Measurements from ENCODE around the gene GCGR.

The GCGR gene

GRCh38 chr17:81832608-81833159 lies 28.7 kb downstream of the GCGR start:
- in situ Hi-C loops (cut with MboI; ENCODE audit: low pct_unique_long_range_greater_than_20kb, low sequenced_read_pairs, unreplicated experiment): no loop called here
- peak; percentile 66 for DNase-seq (ENCODE audit: low spot score)
- TF ChIP-seq CTCF (IDR thresholded peaks at IDR 0.05; ENCODE audit: extremely low read depth, insufficient read depth, missing control alignments): no peak

- TF ChIP-seq CTCF (IDR thresholded peaks at IDR 0.05; ENCODE audit: extremely low read depth, insufficient read depth, missing control alignments): no peak
- in situ Hi-C loops (cut with MboI; ENCODE audit: low pct_unique_long_range_greater_than_20kb, low sequenced_read_pairs, unreplicated experiment): no loop called here
- DNase-seq (ENCODE audit: low spot score): peak; percentile 100
These were observed 29.4 kb downstream of the GCGR start, which contains the start of gene MCRIP1 for GRCh38 chr17:81833160-81833920. TSS of gene MCRIP1 (minus strand) at chr17:81833291. CDS start at chr17:81824506, 8,785 bp downstream.

- no peak for TF ChIP-seq CTCF (IDR thresholded peaks at IDR 0.05; ENCODE audit: extremely low read depth, insufficient read depth, missing control alignments)
- no peak for DNase-seq (ENCODE audit: low spot score)
- in situ Hi-C loops (cut with MboI; ENCODE audit: low pct_unique_long_range_greater_than_20kb, low sequenced_read_pairs, unreplicated experiment): no loop called here
These were observed 30.2 kb downstream of the GCGR start for GRCh38 chr17:81833921-81834830.

- DNase-seq (ENCODE audit: low spot score): no peak
- in situ Hi-C loops (cut with MboI; ENCODE audit: low pct_unique_long_range_greater_than_20kb, low sequenced_read_pairs, unreplicated experiment): no loop called here
- TF ChIP-seq CTCF (IDR thresholded peaks at IDR 0.05; ENCODE audit: extremely low read depth, insufficient read depth, missing control alignments): no peak
These were observed 30.9 kb downstream of the GCGR start, which contains the start of gene PPP1R27 for GRCh38 chr17:81834831-81835267. TSS of gene PPP1R27 (minus strand) at chr17:81835050. CDS start at chr17:81834953, 97 bp downstream.

GRCh38 chr17:81837641-81838040 lies 33.7 kb downstream of the GCGR start:
- no peak for TF ChIP-seq CTCF (IDR thresholded peaks at IDR 0.05; ENCODE audit: extremely low read depth, insufficient read depth, missing control alignments)
- in situ Hi-C loops (cut with MboI; ENCODE audit: low pct_unique_long_range_greater_than_20kb, low sequenced_read_pairs, unreplicated experiment): no loop called here
- DNase-seq (ENCODE audit: low spot score): no peak

GRCh38 chr17:81838753-81839255 lies 34.9 kb downstream of the GCGR start:
- no peak for DNase-seq (ENCODE audit: low spot score)
- no peak for TF ChIP-seq CTCF (IDR thresholded peaks at IDR 0.05; ENCODE audit: extremely low read depth, insufficient read depth, missing control alignments)
- in situ Hi-C loops (cut with MboI; ENCODE audit: low pct_unique_long_range_greater_than_20kb, low sequenced_read_pairs, unreplicated experiment): no loop called here

Data from GM13977 (cell line).